GM23248 (cell line): ENCODE results near the gene HSFX3.

Source experiments
- EZH2 ChIP-seq: fragments of 200-600 bp; sonication (generic); IDR thresholded peaks from 2 replicates; pipeline ENCODE4 v1.6.1; 2018; ENCODE audit warnings: antibody characterized with exemption, mild to moderate bottlenecking; ENCODE audit not compliant: insufficient read depth, poor library complexity, severe bottlenecking
- EZH2phosphoT487 ChIP-seq: fragments of 200-600 bp; sonication (generic); IDR thresholded peaks from 2 replicates; pipeline ENCODE4 v1.6.1; 2018; ENCODE audit warnings: antibody characterized with exemption, moderate library complexity, mild to moderate bottlenecking, low read depth; ENCODE audit not compliant: insufficient read depth

GRCh38 chrX:149539283-149540130, 10.2 kb downstream of the HSFX3 start:
- TF ChIP-seq EZH2 (no peak), EZH2phosphoT487 (no peak)
